Smooth muscle cell (in vitro differentiated cells): ENCODE data around the gene INSYN1. TPM values are rescaled to one million over a fixed set of nuclear protein-coding genes. Genes with fewer than 3 reads are reported as not detected.
A peak's percentile ranks its signal among the peaks of the same experiment; 100 is the strongest.

Experiments
- DNase-seq: peaks from one replicate; lab custom pipeline; 2025; ENCODE audit not compliant: unreplicated experiment; lab: John Stamatoyannopoulos, UW
- H2AFZ ChIP-seq: fragments of 200-600 bp; sonication (generic); 2 replicates; pipeline ENCODE4 v1.6.0; 2016; ENCODE audit warnings: antibody characterized with exemption, low read depth, mild to moderate bottlenecking
- H3F3A ChIP-seq: fragments of 200-600 bp; sonication (generic); 2 replicates; pipeline ENCODE4 v1.6.0; 2017; ENCODE audit warnings: antibody characterized with exemption, low read depth
- H3K27ac ChIP-seq: fragments of 200-600 bp; sonication (generic); 2 replicates; pipeline ENCODE4 v1.5.1; 2016; ENCODE audit warnings: low read depth, mild to moderate bottlenecking
- H3K27me3 ChIP-seq: fragments of 200-600 bp; sonication (generic); 2 replicates; pipeline ENCODE4 v1.6.1; 2016; ENCODE audit warnings: low read depth, mild to moderate bottlenecking
- H3K36me3 ChIP-seq: fragments of 200-600 bp; sonication (generic); 2 replicates; pipeline ENCODE4 v1.5.1; 2016; ENCODE audit warnings: low read depth
- H3K4me1 ChIP-seq: fragments of 200-600 bp; sonication (generic); 2 replicates; pipeline ENCODE4 v1.5.1; 2016; ENCODE audit warnings: low read depth
- H3K4me2 ChIP-seq: fragments of 200-600 bp; sonication (generic); 2 replicates; pipeline ENCODE4 v1.6.0; 2016; ENCODE audit warnings: mild to moderate bottlenecking
- H3K4me3 ChIP-seq: fragments of 200-600 bp; sonication (generic); 2 replicates; pipeline ENCODE4 v1.5.1; 2016; ENCODE audit warnings: mild to moderate bottlenecking
- H3K79me2 ChIP-seq: fragments of 200-600 bp; sonication (generic); 2 replicates; pipeline ENCODE4 v1.6.0; 2016; ENCODE audit warnings: low read depth, mild to moderate bottlenecking
- H3K9ac ChIP-seq: fragments of 200-600 bp; sonication (generic); 2 replicates; pipeline ENCODE4 v1.6.0; 2016; ENCODE audit warnings: low read depth
- H3K9me3 ChIP-seq: fragments of 200-600 bp; sonication (generic); replicated peaks from 2 replicates; pipeline ENCODE4 v1.5.1; 2016; ENCODE audit warnings: low read depth
- H4K20me1 ChIP-seq: fragments of 200-600 bp; sonication (generic); 2 replicates; pipeline ENCODE4 v1.6.0; 2016; ENCODE audit warnings: low read depth
- WGBS: methylation state at CpG from one replicate; pipeline ENCODE4 v1.1.7; 2016; ENCODE audit warnings: low lambda C conversion rate; 5-methylcytosine and 5-hydroxymethylcytosine counted together
- polyA plus RNA-seq: library from polyadenylated mRNA; unstranded; fragments of >200 nt; fragmentation: Nextera tagmentation; extraction: Ambion mirVana; gene quantifications from 2 replicates; pipeline ENCODE4 v1.2.1, GENCODE V29; 2016
- total RNA-seq: library from RNA; depleted of rRNA; stranded (reverse); fragments of >200 nt; gene quantifications from 2 replicates; pipeline ENCODE4 v1.2.3, GENCODE V29; 2014
- TF ChIP-seq, protein P1 (sequence below): fragments of 200-600 bp; sonication (generic); IDR thresholded peaks from 2 replicates; pipeline ENCODE4 v1.5.1; 2017; ENCODE audit warnings: borderline replicate concordance, mild to moderate bottlenecking, antibody characterized with exemption; ENCODE audit not compliant: insufficient read depth, poor library complexity, severe bottlenecking

INSYN1 gene
- total and polyA plus RNA-seq, 2 experiments from 2014 or later, result 1.6 to 4.0 TPM

- Histone ChIP-seq H3K27me3 (no peaks in the 10 kb centered on the region), H4K20me1 (no peaks in the 10 kb centered on the region), H3K27ac (no peak overlapping the region), H3K9ac (no peak overlapping the region), H3K36me3 (no peaks in the 10 kb centered on the region), H3K4me2 (peak overlapping the region; percentile 99), H3K4me1 (peaks cover 9% of the 10 kb centered on the region), H2AFZ (no peak overlapping the region), H3K9me3 (no peaks in the 10 kb centered on the region), H3F3A (no peaks in the 10 kb centered on the region), H3K4me3 (peak overlapping the region; percentile 75), H3K79me2 (no peaks in the 10 kb centered on the region)
- WGBS, result 5% methylated on average over 9 of the region's 9 CpGs
- TF ChIP-seq, protein P1, sequence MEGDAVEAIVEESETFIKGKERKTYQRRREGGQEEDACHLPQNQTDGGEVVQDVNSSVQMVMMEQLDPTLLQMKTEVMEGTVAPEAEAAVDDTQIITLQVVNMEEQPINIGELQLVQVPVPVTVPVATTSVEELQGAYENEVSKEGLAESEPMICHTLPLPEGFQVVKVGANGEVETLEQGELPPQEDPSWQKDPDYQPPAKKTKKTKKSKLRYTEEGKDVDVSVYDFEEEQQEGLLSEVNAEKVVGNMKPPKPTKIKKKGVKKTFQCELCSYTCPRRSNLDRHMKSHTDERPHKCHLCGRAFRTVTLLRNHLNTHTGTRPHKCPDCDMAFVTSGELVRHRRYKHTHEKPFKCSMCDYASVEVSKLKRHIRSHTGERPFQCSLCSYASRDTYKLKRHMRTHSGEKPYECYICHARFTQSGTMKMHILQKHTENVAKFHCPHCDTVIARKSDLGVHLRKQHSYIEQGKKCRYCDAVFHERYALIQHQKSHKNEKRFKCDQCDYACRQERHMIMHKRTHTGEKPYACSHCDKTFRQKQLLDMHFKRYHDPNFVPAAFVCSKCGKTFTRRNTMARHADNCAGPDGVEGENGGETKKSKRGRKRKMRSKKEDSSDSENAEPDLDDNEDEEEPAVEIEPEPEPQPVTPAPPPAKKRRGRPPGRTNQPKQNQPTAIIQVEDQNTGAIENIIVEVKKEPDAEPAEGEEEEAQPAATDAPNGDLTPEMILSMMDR, result no peak
- no peak for DNase-seq
Measured at GRCh38 chr15:73751511-73751898, 1.6 kb downstream of the INSYN1 start.

DNA sequence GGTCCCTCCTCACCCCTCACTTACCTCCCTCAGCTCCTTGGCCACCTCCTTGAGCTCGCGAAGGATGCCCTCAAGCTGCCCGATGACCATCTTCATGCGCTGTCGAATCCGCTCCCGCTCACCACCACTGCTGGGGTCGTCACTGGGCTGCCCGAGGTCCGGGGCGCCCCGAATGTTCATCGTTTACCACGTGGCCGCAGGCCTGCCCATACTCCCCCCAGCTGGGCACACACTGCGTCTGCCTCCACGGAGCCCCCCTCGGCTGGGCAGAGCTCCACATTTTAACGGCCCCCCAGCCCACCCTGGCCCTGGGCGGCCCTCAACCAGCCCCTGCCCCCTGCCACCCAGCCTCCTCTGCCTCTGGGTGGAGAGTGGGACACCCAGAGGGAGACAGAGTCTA, 2.2 kb downstream of the INSYN1 start:
- no peaks in the 10 kb centered on the region for H3K36me3 ChIP-seq
- no peaks in the 10 kb centered on the region for H3F3A ChIP-seq
- H2AFZ ChIP-seq, result no peak overlapping the region
- no peak overlapping the region for H3K9ac ChIP-seq
- no peak overlapping the region for H3K4me2 ChIP-seq
- H3K4me1 ChIP-seq, result peaks cover 9% of the 10 kb centered on the region
- TF ChIP-seq, protein P1, result no peak
- no peaks in the 10 kb centered on the region for H3K9me3 ChIP-seq
- no peaks in the 10 kb centered on the region for H4K20me1 ChIP-seq
- H3K4me3 ChIP-seq, result no peak overlapping the region
- no peak for DNase-seq
- H3K79me2 ChIP-seq, result no peaks in the 10 kb centered on the region
- 94% methylated on average over 20 of the region's 20 CpGs for WGBS
- no peaks in the 10 kb centered on the region for H3K27me3 ChIP-seq
- H3K27ac ChIP-seq, result no peak overlapping the region

DNA sequence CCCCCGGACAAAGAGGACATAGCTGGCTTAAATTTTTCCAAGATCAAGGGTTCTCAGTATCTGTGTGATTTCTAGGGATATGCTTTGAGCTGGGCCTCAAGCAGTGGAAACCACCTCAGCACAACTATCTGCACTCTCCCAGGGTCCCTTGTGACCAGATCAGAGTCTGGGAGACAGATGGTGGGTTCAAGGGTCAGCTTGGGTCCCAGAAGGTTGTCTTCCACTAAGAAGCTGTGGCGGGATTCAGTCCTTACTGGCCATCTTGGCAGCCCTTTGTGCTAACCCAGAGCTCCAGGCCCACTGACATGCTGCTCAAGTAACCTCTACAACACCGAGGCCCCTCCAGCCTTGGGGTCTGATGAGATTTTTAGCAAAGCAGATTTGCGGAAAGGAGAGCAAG, 2.7 kb downstream of the INSYN1 start:
- Histone ChIP-seq H3K9me3 (no peaks in the 10 kb centered on the region), H3K27me3 (no peaks in the 10 kb centered on the region), H3K27ac (no peak overlapping the region), H3K9ac (no peak overlapping the region), H3K4me1 (peaks cover 9% of the 10 kb centered on the region), H2AFZ (no peak overlapping the region), H3K36me3 (no peaks in the 10 kb centered on the region), H4K20me1 (no peaks in the 10 kb centered on the region), H3K4me3 (no peak overlapping the region), H3K4me2 (no peak overlapping the region), H3K79me2 (no peaks in the 10 kb centered on the region), H3F3A (no peaks in the 10 kb centered on the region)
- TF ChIP-seq, protein P1, result no peak
- no peak for DNase-seq
- 92% methylated on average over 4 of the region's 4 CpGs for WGBS

DNA sequence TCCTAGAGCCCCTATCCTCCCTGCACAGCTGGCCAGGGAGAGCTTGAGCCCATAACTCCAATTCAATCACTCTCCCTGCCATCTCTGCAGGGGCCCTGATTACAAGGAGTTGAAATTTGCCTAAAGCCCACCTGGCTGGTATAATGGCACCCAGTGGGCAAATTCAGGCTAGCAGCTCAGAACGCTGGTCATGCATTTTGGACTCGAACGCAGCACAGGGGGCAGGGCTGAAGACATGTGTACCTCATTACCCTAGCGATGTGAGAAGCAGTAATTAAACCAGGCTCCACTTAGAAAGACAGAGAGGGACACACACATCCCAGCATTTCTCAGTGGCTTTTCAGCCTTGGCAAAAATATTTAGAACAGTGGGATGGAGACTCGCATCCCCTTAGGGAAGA, 3.2 kb downstream of the INSYN1 start:
- WGBS, result 96% methylated on average over 5 of the region's 5 CpGs
- TF ChIP-seq, protein P1, result no peak

More for the DNA sequence above, 3.2 kb downstream of the INSYN1 start:
- H3K4me3 ChIP-seq, result no peak overlapping the region
- H3K27ac ChIP-seq, result no peak overlapping the region
- H3K79me2 ChIP-seq, result no peaks in the 10 kb centered on the region
- no peak overlapping the region for H3K4me2 ChIP-seq
- no peaks in the 10 kb centered on the region for H4K20me1 ChIP-seq
- no peaks in the 10 kb centered on the region for H3K36me3 ChIP-seq
- H3K4me1 ChIP-seq, result peaks cover 9% of the 10 kb centered on the region
- no peak for DNase-seq
- no peaks in the 10 kb centered on the region for H3F3A ChIP-seq
- no peaks in the 10 kb centered on the region for H3K27me3 ChIP-seq
- no peak overlapping the region for H2AFZ ChIP-seq
- H3K9me3 ChIP-seq, result no peaks in the 10 kb centered on the region
- H3K9ac ChIP-seq, result no peak overlapping the region
